SU-DHL-6 (cell line): Measurements from ENCODE around the gene CDH3.

Experiments
- CTCF ChIP-seq: fragments of 200-600 bp; sonication (generic); IDR thresholded peaks from one replicate; pipeline ENCODE4 v1.5.1; 2017; ENCODE audit warnings: antibody characterized with exemption, mild to moderate bottlenecking, low read length, moderate library complexity; ENCODE audit not compliant: insufficient read depth, poor library complexity, severe bottlenecking
- EZH2phosphoT487 ChIP-seq: fragments of 200-600 bp; sonication (generic), shearing (Covaris generic); conservative IDR thresholded peaks from 2 replicates; pipeline ENCODE4 v1.6.1; 2018; ENCODE audit warnings: mild to moderate bottlenecking, antibody characterized with exemption, low read length, moderate library complexity, mixed read lengths

GRCh38 chr16:68732042-68732680, 87.1 kb downstream of the CDH3 start:
- TF ChIP-seq CTCF (no peak), EZH2phosphoT487 (no peak)
